Karpas-422 (cell line): ENCODE data around the gene TSPAN19. TPM values are rescaled to one million over a fixed set of nuclear protein-coding genes. Genes with fewer than 3 reads are reported as not detected.

ENCODE experiments used
- DNase-seq: peaks from one replicate; pipeline ENCODE4 v3.0.0-alpha.2; 2015
- H2AFZ ChIP-seq: fragments of 200-600 bp; sonication (generic); 2 replicates; pipeline ENCODE4 v1.6.1; 2014; ENCODE audit warnings: antibody characterized with exemption, low read length, mixed read lengths
- H3K27ac ChIP-seq: fragments of 200-600 bp; sonication (generic); 2 replicates; pipeline ENCODE4 v1.5.1; 2014; ENCODE audit warnings: mild to moderate bottlenecking, low read length, moderate library complexity
- H3K27me3 ChIP-seq: fragments of 200-600 bp; sonication (generic); 2 replicates; pipeline ENCODE4 v1.6.1; 2014; ENCODE audit warnings: low read length, mixed read lengths
- H3K36me3 ChIP-seq: fragments of 200-600 bp; sonication (generic); 2 replicates; pipeline ENCODE4 v1.6.1; 2014; ENCODE audit warnings: low read length, mixed read lengths; ENCODE audit not compliant: insufficient read depth
- H3K4me1 ChIP-seq: fragments of 200-600 bp; sonication (generic); 2 replicates; pipeline ENCODE4 v1.6.1; 2014; ENCODE audit warnings: mild to moderate bottlenecking, low read length, mixed read lengths
- H3K4me2 ChIP-seq: fragments of 200-600 bp; sonication (generic); 2 replicates; pipeline ENCODE4 v1.6.1; 2014; ENCODE audit warnings: low read length, low read depth, mild to moderate bottlenecking; ENCODE audit not compliant: poor library complexity, severe bottlenecking
- H3K4me3 ChIP-seq: fragments of 200-600 bp; sonication (generic); 2 replicates; pipeline ENCODE4 v1.5.1; 2014; ENCODE audit warnings: mild to moderate bottlenecking, antibody characterized with exemption, low read length, mixed read lengths
- H3K79me2 ChIP-seq: fragments of 200-600 bp; sonication (generic); 2 replicates; pipeline ENCODE4 v1.6.1; 2014; ENCODE audit warnings: mild to moderate bottlenecking, low read length, mixed read lengths
- H3K9ac ChIP-seq: fragments of 200-600 bp; sonication (generic); 2 replicates; pipeline ENCODE4 v1.6.0; 2014; ENCODE audit warnings: low read length
- H3K9me2 ChIP-seq: fragments of 200-600 bp; sonication (generic), shearing (Covaris generic); replicated peaks from 2 replicates; pipeline ENCODE4 v1.6.0; 2014; ENCODE audit warnings: mild to moderate bottlenecking, low read length, moderate library complexity; ENCODE audit not compliant: insufficient read depth
- H3K9me3 ChIP-seq: fragments of 300-700, 200-600 bp; sonication (generic); 2 replicates; pipeline ENCODE4 v1.6.1; 2014; ENCODE audit warnings: low read length, mixed read lengths
- H4K20me1 ChIP-seq: fragments of 200-600 bp; sonication (generic); 2 replicates; pipeline ENCODE4 v1.6.1; 2014; ENCODE audit warnings: mild to moderate bottlenecking, antibody characterized with exemption, low read length, low read depth; ENCODE audit not compliant: insufficient read depth
- total RNA-seq: library from RNA; depleted of rRNA; stranded (reverse); fragments of >200 nt; shearing (Covaris generic); gene quantifications from 2 replicates; pipeline ENCODE4 v1.2.3, GENCODE V29; 2014; ENCODE audit warnings: low replicate concordance

The TSPAN19 gene
- total RNA-seq, 1 experiment from 2014 or later, result not detected

- Histone ChIP-seq H3K36me3 (no peaks in the 10 kb centered on the region), H4K20me1 (no peaks in the 10 kb centered on the region), H3K27ac (no peak overlapping the region), H2AFZ (no peak overlapping the region), H3K4me3 (no peak overlapping the region), H3K9me3 (peaks cover 12% of the 10 kb centered on the region; the same call in 1 of the 2 replicates), H3K9me2 (no peaks in the 10 kb centered on the region; the same call in 1 of the 2 replicates), H3K4me2 (no peak overlapping the region), H3K79me2 (no peaks in the 10 kb centered on the region), H3K27me3 (no peaks in the 10 kb centered on the region), H3K4me1 (no peaks in the 10 kb centered on the region), H3K9ac (no peak overlapping the region)
- no peak for DNase-seq
Measured at GRCh38 chr12:84996759-84997158, 39.3 kb downstream of the TSPAN19 start.

GRCh38 chr12:84995641-84996040, 40.4 kb downstream of the TSPAN19 start:
- H3K27me3 ChIP-seq, result no peaks in the 10 kb centered on the region
- H3K4me1 ChIP-seq, result no peaks in the 10 kb centered on the region
- H3K9ac ChIP-seq, result no peak overlapping the region
- no peaks in the 10 kb centered on the region for H4K20me1 ChIP-seq
- H2AFZ ChIP-seq, result no peak overlapping the region
- H3K4me3 ChIP-seq, result no peak overlapping the region
- peaks cover 12% of the 10 kb centered on the region; the same call in 1 of the 2 replicates for H3K9me3 ChIP-seq
- H3K4me2 ChIP-seq, result no peak overlapping the region
- DNase-seq, result no peak
- H3K79me2 ChIP-seq, result no peaks in the 10 kb centered on the region
- H3K27ac ChIP-seq, result no peak overlapping the region
- no peaks in the 10 kb centered on the region; the same call in 1 of the 2 replicates for H3K9me2 ChIP-seq
- H3K36me3 ChIP-seq, result no peaks in the 10 kb centered on the region

- no peak overlapping the region for H3K4me2 ChIP-seq
- no peaks in the 10 kb centered on the region for H3K4me1 ChIP-seq
- H3K79me2 ChIP-seq, result no peaks in the 10 kb centered on the region
- H3K27me3 ChIP-seq, result no peaks in the 10 kb centered on the region
- H3K36me3 ChIP-seq, result no peaks in the 10 kb centered on the region
- H3K4me3 ChIP-seq, result no peak overlapping the region
- DNase-seq, result no peak
- H3K27ac ChIP-seq, result no peak overlapping the region
- H3K9me2 ChIP-seq, result no peaks in the 10 kb centered on the region; the same call in 1 of the 2 replicates
- no peaks in the 10 kb centered on the region for H4K20me1 ChIP-seq
- H2AFZ ChIP-seq, result no peak overlapping the region
- H3K9ac ChIP-seq, result no peak overlapping the region
- peaks cover 12% of the 10 kb centered on the region; the same call in 1 of the 2 replicates for H3K9me3 ChIP-seq
Measured at GRCh38 chr12:84994426-84994825, 41.7 kb downstream of the TSPAN19 start.

- H3K9ac ChIP-seq, result no peak overlapping the region
- H3K4me3 ChIP-seq, result no peak overlapping the region
- DNase-seq, result no peak
- H3K27ac ChIP-seq, result no peak overlapping the region
- H3K4me1 ChIP-seq, result no peaks in the 10 kb centered on the region
- H3K79me2 ChIP-seq, result no peaks in the 10 kb centered on the region
- H3K4me2 ChIP-seq, result no peak overlapping the region
- H3K27me3 ChIP-seq, result no peaks in the 10 kb centered on the region
- H3K9me3 ChIP-seq, result 0 out of 2 replicates have a peak, but pooled peaks cover 1% of the 10 kb centered on the region
- no peaks in the 10 kb centered on the region for H3K9me2 ChIP-seq
- no peaks in the 10 kb centered on the region for H4K20me1 ChIP-seq
- H3K36me3 ChIP-seq, result no peaks in the 10 kb centered on the region
- no peak overlapping the region for H2AFZ ChIP-seq
Measured at GRCh38 chr12:84986586-84986985, 49.5 kb downstream of the TSPAN19 start.

- H3K36me3 ChIP-seq, result no peaks in the 10 kb centered on the region
- DNase-seq, result no peak
- no peaks in the 10 kb centered on the region for H3K27me3 ChIP-seq
- H3K9me2 ChIP-seq, result no peaks in the 10 kb centered on the region
- H3K9ac ChIP-seq, result no peak overlapping the region
- H2AFZ ChIP-seq, result no peak overlapping the region
- no peaks in the 10 kb centered on the region for H4K20me1 ChIP-seq
- H3K27ac ChIP-seq, result no peak overlapping the region
- H3K9me3 ChIP-seq, result 0 out of 2 replicates have a peak, but pooled peaks cover 3% of the 10 kb centered on the region
- H3K4me3 ChIP-seq, result no peak overlapping the region
- no peaks in the 10 kb centered on the region for H3K4me1 ChIP-seq
- H3K4me2 ChIP-seq, result no peak overlapping the region
- no peaks in the 10 kb centered on the region for H3K79me2 ChIP-seq
Measured at GRCh38 chr12:84986117-84986516, 50.0 kb downstream of the TSPAN19 start.

- no peaks in the 10 kb centered on the region for H3K36me3 ChIP-seq
- no peaks in the 10 kb centered on the region for H3K27me3 ChIP-seq
- no peaks in the 10 kb centered on the region for H3K9me2 ChIP-seq
- H3K9ac ChIP-seq, result no peak overlapping the region
- no peak overlapping the region for H2AFZ ChIP-seq
- no peak overlapping the region for H3K27ac ChIP-seq
- no peak overlapping the region for H3K4me3 ChIP-seq
- no peak overlapping the region for H3K4me2 ChIP-seq
- H3K4me1 ChIP-seq, result no peaks in the 10 kb centered on the region
- H3K79me2 ChIP-seq, result no peaks in the 10 kb centered on the region
- H3K9me3 ChIP-seq, result 0 out of 2 replicates have a peak, but pooled peaks cover 3% of the 10 kb centered on the region
- DNase-seq, result no peak
- no peaks in the 10 kb centered on the region for H4K20me1 ChIP-seq
Measured at GRCh38 chr12:84983289-84983688, 52.8 kb downstream of the TSPAN19 start.

- no peaks in the 10 kb centered on the region for H4K20me1 ChIP-seq
- H3K9me3 ChIP-seq, result 0 out of 2 replicates have a peak, but pooled peaks cover 3% of the 10 kb centered on the region
- H2AFZ ChIP-seq, result no peak overlapping the region
- no peaks in the 10 kb centered on the region for H3K4me1 ChIP-seq
- no peak overlapping the region for H3K4me2 ChIP-seq
- DNase-seq, result no peak
- H3K4me3 ChIP-seq, result no peak overlapping the region
- no peaks in the 10 kb centered on the region for H3K36me3 ChIP-seq
- no peak overlapping the region for H3K9ac ChIP-seq
- no peaks in the 10 kb centered on the region for H3K9me2 ChIP-seq
- no peaks in the 10 kb centered on the region for H3K27me3 ChIP-seq
- no peaks in the 10 kb centered on the region for H3K79me2 ChIP-seq
- H3K27ac ChIP-seq, result no peak overlapping the region
Measured at GRCh38 chr12:84982888-84983287, 53.2 kb downstream of the TSPAN19 start.

GRCh38 chr12:84978921-84979320, 57.2 kb downstream of the TSPAN19 start:
- H3K36me3 ChIP-seq, result no peaks in the 10 kb centered on the region
- H3K4me3 ChIP-seq, result no peak overlapping the region
- 0 out of 2 replicates have a peak, but pooled peaks cover 3% of the 10 kb centered on the region for H3K9me3 ChIP-seq
- H3K27ac ChIP-seq, result no peak overlapping the region
- no peak overlapping the region for H3K9ac ChIP-seq
- no peak overlapping the region for H2AFZ ChIP-seq
- no peaks in the 10 kb centered on the region for H3K9me2 ChIP-seq
- no peaks in the 10 kb centered on the region for H3K27me3 ChIP-seq
- no peaks in the 10 kb centered on the region for H4K20me1 ChIP-seq
- H3K4me1 ChIP-seq, result no peaks in the 10 kb centered on the region
- H3K4me2 ChIP-seq, result no peak overlapping the region
- DNase-seq, result no peak
- no peaks in the 10 kb centered on the region for H3K79me2 ChIP-seq
